Islet of Langerhans (tissue), 1 donor: ENCODE measurements around the gene RIC1.
"Not testable (repeated sequence)": the region's sequence is repeated elsewhere in the genome, so short reads cannot be mapped to it uniquely, and the experiment has no call there.

Source experiments
- FAIRE-seq: peaks from one replicate; lab custom pipeline; 2011; peaks lifted over from hg19 to GRCh38; lab: Jason Lieb, UNC

The RIC1 gene

DNA sequence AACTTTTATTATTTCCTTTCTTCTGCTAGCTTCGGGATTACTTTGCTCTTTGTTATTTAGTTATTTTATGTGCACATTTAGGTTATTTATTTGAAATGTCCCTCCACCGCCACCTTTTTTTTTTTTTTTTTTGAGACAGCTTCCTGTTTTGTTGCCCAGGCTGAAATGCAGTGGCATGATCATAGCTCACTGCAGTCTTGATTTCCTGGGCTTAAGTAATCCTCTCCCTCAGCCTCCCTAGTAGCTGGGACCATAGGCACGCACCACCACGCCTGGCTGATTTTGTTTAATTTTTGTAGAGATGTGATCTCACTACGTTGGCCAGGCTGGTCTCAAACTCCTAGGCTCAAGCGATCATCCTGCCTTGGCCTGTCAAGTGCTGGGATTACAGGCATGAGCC, 38.5 kb downstream of the RIC1 start:
- FAIRE-seq = no peak

DNA sequence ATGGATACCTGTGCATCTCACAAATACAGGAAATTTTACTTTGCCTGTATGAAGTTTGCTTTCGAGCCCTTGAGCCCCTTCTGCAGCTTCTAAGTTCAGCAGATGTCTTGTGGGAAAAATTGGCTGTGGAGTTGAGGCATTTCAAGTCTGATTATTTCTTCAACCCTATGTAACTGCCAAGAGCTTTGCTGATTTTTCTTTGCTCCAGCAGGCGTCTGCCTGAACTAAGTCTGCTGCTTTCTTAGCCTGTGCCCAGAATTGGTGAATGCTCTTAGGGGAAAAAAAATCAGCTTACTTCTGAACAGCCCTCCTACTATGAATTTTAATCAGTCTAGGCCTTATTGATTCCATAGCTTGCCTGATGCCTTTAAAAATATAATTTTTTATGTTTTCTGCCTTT, 41.2 kb downstream of the RIC1 start:
- FAIRE-seq = no peak

DNA sequence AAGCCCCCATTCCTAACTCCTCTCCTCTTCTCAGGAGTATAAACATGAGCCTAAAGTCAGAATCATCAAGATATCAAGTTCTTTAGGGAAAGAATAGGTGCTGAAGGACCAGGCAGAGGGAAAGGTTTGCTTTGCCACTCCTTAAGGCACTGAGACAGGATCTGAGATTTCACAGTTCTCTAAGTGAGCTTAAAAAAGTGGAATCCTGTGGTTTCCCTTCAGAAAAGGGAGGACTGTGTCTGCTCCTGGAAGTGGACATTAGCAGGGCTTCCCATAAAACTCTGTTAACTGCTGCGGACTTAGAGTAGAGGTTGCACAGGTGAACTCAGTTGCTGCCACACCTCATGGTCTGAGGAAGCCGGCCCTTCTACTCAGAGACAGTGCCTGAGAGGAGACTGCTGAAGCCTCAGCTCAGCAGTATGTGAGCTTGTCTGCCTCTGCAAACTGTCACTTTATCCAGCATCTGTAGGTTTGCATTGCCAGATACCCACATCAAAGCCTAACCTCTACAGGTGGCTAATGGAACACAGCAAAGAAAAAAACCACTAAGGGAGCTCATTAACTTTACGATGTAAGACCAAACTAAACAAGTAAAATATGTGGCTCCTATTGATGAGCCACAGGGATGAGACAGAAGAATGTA, 42.9 kb downstream of the RIC1 start:
- FAIRE-seq = no peak

DNA sequence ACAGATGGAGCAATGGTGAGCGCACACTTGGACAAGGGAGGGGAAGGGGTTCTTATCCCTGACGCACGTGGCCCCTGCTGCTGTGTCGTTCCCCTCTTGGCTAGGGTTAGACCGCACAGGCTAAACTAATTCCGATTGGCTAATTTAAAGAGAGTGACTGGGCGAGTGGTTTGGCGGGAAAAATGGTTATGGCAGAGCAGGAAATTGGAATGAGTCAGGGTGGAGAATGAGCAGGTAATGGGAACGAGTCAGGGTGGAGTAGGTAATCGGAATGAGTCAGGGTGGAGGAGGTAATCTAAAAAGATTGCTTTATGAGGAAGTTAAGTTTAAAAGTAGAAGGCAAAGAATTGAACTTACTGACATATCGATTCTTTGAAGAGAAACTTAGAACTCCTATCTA, 46.1 kb downstream of the RIC1 start:
- not testable (repeated sequence) for FAIRE-seq

DNA sequence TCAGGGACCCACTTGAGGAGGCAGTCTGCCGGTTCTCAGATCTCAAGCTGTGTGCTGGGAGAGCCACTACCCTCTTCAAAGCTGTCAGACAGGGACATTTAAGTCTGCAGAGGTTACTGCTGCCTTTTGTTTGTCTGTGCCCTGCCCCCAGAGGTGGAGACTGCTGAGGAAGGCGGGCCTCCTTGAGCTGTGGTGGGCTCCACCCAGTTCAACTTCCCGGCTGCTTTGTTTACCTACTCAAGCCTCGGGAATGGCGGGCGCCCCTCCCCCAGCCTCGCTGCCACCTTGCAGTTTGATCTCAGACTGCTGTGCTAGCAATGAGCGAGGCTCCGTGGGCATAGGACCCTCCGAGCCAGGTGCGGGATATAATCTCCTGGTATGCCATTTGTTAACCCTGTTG, 54.7 kb downstream of the RIC1 start:
- FAIRE-seq = not testable (repeated sequence)

DNA sequence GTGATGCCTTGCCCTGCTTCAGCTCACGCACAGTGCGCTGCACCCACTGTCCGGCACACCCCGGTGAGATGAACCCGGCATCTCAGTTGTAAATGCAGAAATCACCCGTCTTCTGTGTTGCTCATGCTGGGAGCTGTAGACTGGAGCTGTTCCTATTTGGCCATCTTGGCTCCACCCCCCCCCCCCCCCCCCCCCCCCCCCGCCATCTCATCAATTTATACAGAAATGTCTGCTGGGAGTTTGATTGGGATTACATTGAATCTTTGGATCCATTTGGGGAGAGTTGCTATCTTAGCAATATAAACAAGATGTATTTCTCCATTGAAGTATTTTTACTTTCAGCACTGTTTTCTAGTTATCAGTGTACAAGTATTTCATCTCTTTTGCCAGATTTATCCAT, 55.2 kb downstream of the RIC1 start:
- FAIRE-seq = peak; percentile 100

DNA sequence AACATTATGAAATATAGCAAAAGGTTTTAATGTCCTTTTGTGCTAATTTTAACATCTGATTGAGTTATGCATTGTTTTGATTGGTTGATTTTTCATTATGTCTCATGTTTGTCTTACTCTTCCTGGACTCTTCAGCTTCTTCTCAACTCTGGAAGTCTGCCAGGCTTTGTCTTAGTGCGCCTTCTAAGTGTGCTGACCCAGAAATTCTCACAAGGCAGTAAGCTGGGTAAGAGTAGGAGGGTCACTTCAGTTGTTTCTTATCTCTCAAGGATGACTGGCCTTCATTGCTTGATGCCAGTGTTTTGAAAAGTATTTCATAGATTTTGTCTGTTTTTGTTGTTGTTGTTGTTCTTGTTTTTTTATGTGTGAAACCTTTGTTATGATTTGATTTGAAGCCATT, 59.2 kb downstream of the RIC1 start:
- no peak for FAIRE-seq

DNA sequence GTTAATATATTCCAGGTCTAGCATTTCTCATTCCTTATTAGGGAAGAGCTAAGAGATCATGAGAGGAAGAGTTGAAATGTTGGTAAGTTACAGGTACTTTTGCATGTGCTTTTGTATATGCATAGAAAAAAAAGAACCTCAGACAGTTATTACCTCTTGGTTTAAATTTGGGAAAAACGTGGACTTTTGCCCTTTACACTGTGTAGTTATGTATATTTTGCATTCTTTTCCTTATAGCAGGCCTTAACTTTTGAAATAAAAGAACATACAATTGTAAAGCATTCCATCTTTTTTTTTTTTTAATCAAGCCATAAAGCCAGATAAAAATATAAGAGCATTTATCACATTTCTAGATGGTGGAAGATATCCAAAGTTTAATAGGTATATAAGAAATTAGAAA, 61.4 kb downstream of the RIC1 start:
- no peak for FAIRE-seq

DNA sequence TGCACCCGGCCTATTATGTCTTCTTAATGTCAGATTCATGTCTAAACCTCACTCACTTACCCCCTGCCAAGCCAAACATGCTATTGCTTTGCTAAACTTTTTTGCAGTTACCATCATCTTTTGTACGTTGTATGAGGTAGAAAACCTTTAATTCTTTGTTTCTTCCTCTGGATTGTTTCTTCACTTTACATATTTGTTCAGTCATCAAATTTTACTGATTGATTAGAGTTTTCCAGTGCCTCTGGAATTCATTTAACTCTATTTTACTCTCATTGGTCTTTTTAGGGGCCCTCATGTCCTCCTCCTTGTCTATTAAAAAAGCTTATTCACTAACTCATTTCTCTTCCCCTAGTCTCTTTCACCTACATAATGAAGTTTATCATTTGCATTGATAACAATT, 67.0 kb downstream of the RIC1 start:
- no peak for FAIRE-seq

DNA sequence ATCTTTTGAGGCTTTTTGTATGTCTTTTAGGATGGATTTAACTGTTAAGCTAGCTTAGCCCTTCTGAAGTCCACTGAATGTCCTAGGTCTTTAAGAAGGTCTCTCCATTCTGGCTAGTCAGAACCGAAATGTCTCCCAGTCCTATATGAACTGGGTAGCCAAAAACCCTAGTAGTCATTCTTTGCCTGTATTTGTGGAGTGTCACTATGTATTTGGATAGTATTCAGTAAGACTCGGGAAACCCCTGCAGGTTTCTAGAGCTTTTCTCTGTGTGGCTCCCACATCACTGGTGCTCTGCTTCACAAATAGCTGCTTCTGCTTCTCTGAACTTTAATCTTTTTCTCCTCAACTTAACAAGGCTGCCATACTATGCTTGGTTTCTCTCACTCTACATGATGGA, 68.0 kb downstream of the RIC1 start:
- no peak for FAIRE-seq

DNA sequence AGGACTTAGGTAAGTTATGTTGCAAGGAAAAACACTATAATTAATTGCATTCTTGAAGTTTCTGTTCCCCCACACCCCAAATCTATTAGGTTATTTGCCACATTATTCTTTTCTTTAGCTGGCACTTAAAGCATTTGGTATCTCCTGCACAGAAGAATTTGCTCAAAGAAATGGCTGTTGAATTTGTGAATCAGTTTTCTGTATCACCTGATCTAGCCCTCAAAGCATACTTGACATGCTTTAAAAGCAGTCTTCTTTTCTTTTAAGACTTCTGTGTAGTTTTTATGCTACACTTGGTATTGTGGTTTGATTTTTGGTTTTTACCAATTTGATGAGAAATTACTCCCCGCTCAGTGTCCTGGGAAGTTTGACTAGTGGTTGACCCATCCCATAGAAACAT, 69.1 kb downstream of the RIC1 start:
- no peak for FAIRE-seq

DNA sequence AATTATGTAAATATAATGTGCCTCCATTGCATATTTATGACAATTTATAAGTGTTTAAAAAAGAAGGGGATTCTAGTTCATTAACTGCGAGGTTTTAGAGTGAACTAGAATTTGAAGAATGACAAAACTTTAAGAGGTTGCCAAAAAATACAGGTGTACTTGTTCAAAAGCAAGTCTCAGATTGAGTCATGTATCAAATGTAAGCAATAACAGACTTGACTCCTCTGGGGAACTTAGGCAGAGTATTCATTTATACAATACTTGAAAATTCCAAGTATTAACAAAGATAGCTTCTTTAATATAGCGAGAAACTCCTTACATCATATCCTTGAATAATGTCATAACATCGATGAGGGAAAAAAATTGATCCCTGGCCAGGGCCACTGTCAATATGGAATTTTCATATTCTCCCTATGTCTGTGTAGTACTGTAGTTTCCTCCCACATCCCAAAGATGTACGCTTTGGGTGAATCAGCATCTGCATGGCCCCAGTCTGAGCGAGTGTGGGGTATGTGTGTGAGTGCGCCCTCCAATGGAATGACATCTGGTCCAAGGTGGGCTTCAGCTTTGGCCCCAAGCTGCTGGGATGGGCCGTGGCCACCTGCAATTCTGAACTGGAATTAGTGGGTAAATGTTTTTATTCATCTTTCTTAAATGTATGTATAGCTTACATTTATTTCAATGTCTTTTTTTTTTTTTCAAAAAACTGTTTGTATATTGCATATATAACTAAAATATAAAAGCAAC, 70.1 kb downstream of the RIC1 start:
- no peak for FAIRE-seq

DNA sequence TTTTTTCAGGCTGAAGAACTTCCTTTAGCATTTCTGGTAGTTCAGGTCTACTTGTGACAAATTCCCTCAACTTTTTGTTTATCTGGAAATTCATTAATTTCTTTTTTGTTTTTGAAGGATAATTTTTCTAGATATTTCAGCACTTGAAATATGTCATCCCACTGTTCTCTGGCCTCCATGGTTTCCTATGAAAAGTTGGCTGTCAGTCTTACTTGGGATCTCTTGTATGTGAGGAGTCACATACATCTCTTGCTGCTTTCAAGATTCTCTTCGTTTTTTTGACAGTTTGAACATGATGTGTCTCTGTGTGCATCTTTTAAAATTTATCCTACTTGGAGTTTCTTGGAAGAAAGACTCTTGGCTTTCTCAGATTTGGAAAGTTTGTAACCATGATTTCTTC, 79.5 kb downstream of the RIC1 start:
- FAIRE-seq = no peak

DNA sequence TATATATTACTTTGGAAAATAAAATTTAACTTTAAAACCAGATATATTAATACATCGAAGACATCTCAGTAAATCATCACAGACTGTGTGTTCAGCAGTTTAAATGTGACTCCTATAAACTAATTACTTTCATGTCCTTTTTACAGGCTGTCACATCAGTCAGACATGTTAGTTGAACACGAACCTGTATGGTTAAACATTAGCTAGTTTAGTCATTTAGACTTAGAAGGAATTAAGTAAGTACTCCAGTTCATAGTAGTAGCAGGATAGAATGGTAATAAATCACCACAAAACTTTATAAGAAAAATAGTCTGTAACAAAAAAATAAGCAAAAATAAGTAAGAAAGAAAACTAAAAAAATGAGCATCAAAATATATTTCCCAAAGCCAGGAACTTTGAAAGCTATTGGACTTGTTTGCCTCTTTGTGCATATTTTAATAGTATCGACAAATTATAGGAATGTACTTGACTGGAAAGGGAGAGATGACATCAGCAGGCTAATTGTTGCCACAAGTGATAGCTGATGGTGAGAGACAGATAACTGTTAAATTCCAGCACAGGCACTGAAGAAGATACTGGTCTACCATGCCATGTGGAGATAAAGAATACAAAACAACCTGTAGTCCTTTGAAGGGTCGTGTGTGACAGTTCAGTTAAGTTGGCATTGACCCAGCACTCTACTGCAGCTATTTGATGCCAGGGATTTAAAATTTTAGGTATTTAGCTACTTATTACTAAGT, 83.9 kb downstream of the RIC1 start:
- FAIRE-seq = peak; percentile 92

DNA sequence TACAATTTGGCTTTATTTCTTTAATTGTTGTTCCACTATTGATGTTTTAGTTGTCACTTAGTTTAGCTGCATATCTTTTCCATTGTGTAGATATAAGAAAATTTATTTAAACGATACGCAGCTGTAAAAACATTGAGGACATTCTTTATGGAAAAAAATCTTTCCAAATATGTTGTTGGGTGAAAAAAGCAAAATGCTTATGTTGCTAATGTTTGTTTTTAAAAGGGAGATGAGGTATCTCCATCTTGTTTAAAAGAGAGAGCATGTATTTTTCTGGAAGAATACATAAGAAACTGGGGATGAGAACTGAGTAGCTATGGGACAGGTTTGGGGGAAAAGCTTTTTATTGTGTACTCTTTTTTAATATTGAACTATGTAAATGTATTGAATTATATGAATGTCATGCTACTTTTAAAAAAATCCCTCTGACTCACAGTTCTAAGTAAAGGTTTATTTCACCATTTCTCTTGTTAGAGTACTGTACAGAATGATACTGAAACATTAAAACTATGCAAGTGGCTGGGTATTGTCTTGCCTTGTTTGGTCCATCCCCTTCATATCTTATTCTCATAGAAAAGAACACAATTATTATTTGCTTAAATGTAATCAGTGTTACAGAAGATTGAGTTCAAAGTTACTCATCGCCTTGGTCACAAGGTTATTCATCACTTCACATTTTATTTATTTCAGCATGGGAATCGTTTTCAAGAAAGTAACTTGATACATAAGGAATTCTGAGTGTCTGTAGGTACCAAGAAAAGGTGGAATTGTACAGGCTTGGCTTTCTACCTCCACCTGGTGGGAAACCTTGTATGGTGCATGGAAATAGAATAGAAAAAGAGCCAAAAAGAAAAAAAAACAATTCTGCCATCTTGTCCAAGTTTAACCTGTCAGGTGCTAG, 85.8 kb downstream of the RIC1 start:
- FAIRE-seq = no peak

DNA sequence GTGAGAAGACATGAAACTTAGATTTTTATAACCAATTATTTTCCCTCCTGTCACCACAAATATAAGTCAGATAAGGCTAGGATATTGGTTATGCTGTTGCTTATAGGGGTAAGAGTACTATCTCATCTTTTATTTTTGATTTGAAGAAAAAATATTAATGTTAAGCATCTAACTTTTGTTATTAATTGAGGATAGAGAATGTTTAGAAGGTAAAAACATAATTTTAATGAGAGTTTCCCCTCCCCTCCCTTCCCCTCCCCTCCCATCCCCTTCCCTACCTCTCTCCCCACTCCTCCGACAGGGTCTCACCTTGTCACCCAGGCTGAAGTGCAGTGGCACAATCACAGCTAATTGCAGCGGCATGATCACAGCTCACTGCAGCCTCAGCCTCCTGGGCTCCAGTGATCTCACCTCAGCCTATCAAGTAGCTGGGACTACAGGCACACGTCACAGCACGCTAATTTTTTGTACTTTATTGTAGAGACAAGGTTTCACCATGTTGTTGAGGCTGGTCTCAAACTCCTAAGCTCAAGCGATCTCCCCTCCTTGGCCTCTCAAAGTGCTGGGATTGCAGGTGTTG, 86.7 kb downstream of the RIC1 start:
- no peak for FAIRE-seq

DNA sequence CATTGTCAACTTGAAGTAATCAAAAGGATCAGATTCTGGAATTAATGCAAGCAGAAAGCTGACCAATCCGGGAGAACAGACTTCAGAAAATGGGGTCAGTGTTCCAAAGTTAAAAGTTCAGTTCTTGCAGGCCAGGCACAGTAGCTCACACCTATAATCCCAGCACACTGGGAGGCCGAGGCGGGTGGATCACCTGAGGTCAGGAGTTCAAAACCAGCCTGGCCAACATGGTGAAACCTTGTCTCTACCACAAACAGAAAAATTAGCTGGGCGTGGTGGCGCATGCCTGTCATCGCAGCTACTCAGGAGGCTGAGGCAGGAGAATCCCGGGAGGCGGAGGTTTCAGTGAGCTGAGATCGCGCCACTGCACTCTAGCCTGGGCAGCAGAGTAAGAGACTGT, 88.5 kb downstream of the RIC1 start:
- FAIRE-seq = not testable (repeated sequence)

DNA sequence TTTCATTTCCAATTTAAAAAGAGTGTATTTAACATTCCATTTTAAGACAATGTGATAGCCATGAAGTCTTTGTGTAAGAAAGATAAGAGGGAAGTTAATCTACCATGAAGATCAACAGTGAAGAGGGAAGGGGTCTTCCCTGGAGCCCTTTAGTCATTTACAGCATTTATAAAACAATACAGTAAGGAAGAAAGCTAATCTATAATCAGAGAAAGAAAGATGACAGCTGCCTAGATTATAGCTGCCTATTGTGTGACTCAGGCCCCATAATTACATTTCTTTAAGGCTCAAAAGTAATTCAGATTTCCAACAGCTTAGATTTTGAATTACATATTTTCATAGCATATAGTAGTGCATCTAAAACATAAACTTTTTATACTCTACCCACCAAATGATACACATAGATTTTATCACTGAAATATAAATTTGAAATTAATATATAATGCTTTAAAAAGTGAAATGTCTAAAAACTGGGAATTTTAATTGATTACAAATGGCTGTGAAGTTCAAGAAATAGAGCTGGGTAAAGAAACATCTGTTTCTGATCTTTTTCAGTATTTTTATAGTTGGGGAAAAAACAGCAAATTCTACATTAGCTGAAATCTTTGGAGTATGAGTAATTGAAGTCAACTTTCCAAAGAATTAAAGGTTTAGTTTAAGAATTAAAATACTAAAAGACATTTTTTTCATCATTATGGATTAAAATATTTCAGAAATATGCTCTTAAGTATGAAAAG, 89.6 kb downstream of the RIC1 start:
- no peak for FAIRE-seq

DNA sequence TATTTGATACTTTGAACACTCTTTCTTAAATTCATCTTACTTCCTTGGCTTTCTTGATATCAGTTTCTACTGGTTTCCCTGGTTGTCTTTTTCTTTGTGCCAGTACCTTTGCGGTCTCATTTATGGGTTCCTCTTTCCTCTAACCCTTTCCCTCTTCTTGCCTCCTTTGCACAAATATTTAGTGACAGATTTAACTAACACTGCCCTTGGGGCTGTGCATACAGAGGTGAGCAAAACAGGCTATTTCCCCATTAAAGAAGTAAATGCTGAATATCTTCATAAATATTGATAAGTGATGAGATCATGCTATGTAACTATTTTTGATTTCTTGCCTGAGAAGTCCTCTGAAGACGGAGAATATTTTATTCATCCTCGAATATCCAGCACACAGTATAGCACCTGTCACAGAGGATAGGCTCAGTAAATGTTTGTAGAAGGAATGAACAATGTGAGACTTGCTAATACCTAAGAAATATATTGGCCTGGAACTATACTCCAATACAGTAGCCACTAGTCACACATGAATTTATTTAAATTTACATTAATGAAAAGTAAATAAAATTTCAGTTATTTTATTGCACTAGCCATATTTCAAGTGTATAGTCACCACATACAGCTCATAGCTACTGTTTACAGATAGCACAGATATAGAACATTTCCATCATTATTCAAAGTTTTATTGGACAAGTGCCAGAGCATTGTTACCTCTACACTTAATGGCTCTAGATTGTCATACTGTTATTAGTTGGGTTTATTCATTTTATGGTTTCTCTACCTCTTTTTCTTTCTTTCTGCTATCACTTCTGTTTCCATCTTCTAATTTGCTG, 90.4 kb downstream of the RIC1 start:
- no peak for FAIRE-seq

DNA sequence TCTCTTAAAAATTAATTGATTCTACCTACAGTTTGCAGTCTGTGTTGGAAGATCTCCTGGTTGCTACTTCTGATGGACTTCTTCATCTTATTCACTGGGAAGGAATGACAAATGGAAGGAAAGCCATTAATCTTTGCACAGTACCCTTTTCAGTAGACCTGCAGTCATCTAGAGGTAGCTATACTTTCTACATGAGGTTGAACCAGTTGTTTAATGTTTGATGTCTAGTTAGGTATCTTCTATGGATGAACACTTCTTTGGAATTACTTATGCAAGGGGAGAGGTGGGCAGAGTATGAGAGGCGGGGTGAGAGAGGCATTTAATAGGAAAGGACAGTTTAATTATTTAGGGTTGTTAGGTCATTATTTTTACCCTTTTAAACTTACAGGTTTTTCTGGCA, 91.2 kb downstream of the RIC1 start:
- no peak for FAIRE-seq
